Uterus (tissue), 2 donors: ENCODE measurements around the gene CKAP2L.

Experiments used
- POLR2A ChIP-seq, 2 donors: fragments of 450-650 bp; IDR thresholded peaks; one replicate each; pipeline ENCODE4 v1.6.1; 2016; ENCODE audit warnings: antibody characterized with exemption in 2 of 2, mild to moderate bottlenecking in 1 of 2, moderate library complexity in 1 of 2
- TF ChIP-seq, protein P1 (sequence below), 4 experiments: fragments of 200-600 bp in 2 of 4; fragments of 450-650 bp in 2 of 4; sonication (generic) in 2 of 4; IDR thresholded peaks; one replicate each; pipeline ENCODE4 v1.5.1; 2016 to 2019; ENCODE audit warnings: antibody characterized with exemption in 4 of 4, mild to moderate bottlenecking in 2 of 4, moderate library complexity in 1 of 4

DNA sequence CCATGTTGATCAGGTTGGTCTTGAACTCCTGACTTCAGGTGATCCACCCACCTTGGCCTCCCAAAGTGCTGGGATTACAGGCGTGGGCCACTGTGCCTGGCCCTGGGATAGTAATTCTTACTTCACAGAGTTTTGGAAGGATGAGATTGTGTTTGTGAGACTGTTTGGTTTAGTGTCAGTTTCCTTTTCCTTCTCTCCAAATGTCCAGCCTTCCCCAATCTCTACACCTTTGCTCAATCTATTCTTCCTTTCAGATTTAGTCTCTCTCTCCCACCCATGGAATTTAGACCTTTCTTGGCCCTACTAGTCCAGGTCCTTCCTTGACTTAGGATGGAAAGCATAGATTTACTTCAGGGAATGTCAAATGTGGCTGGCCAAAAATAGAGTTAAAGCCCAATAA, 32.1 kb upstream of the CKAP2L start:
- no peak for TF ChIP-seq POLR2A (IDR thresholded peaks at IDR 0.05)
- TF ChIP-seq, protein P1, sequence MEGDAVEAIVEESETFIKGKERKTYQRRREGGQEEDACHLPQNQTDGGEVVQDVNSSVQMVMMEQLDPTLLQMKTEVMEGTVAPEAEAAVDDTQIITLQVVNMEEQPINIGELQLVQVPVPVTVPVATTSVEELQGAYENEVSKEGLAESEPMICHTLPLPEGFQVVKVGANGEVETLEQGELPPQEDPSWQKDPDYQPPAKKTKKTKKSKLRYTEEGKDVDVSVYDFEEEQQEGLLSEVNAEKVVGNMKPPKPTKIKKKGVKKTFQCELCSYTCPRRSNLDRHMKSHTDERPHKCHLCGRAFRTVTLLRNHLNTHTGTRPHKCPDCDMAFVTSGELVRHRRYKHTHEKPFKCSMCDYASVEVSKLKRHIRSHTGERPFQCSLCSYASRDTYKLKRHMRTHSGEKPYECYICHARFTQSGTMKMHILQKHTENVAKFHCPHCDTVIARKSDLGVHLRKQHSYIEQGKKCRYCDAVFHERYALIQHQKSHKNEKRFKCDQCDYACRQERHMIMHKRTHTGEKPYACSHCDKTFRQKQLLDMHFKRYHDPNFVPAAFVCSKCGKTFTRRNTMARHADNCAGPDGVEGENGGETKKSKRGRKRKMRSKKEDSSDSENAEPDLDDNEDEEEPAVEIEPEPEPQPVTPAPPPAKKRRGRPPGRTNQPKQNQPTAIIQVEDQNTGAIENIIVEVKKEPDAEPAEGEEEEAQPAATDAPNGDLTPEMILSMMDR (IDR thresholded peaks at IDR 0.05), result no peak
